Vagina (tissue), 2 donors: ENCODE data around the gene SPRED1.

ENCODE experiments used
- POLR2A ChIP-seq, 2 donors: fragments of 450-650 bp; IDR thresholded peaks; one replicate each; pipeline ENCODE4 v1.6.1; 2017; ENCODE audit warnings: antibody characterized with exemption in 2 of 2, mild to moderate bottlenecking in 2 of 2, moderate library complexity in 2 of 2
- TF ChIP-seq, protein P1 (sequence below), 3 experiments: fragments of 450-650 bp in 2 of 3; fragments of 200-600 bp in 1 of 3; sonication (generic) in 1 of 3; IDR thresholded peaks; one replicate each; pipeline ENCODE4 v1.5.1; 2017 to 2019; ENCODE audit warnings: antibody characterized with exemption in 3 of 3, mild to moderate bottlenecking in 2 of 3, moderate library complexity in 2 of 3

DNA sequence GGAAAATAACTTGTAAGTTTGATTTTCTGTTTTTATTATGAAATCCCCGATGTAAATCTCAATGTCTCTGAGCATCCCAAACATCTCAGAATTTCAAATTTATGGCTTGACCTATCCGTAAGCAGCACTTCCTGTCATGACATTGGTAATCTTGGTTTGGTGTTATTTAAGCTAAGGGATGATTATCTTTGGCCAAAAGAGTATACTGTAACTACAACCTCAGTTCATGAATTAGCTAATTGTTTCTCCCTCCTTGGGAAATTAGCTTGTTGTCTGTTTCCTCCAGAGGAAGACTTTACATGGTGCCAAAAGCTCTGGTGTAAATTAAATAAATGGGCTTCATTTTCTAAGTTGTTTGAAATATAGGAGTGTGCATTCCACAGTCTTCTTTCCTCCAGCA, 28.1 kb upstream of the SPRED1 start:
- no peak for TF ChIP-seq POLR2A (IDR thresholded peaks at IDR 0.05)
- TF ChIP-seq, protein P1, sequence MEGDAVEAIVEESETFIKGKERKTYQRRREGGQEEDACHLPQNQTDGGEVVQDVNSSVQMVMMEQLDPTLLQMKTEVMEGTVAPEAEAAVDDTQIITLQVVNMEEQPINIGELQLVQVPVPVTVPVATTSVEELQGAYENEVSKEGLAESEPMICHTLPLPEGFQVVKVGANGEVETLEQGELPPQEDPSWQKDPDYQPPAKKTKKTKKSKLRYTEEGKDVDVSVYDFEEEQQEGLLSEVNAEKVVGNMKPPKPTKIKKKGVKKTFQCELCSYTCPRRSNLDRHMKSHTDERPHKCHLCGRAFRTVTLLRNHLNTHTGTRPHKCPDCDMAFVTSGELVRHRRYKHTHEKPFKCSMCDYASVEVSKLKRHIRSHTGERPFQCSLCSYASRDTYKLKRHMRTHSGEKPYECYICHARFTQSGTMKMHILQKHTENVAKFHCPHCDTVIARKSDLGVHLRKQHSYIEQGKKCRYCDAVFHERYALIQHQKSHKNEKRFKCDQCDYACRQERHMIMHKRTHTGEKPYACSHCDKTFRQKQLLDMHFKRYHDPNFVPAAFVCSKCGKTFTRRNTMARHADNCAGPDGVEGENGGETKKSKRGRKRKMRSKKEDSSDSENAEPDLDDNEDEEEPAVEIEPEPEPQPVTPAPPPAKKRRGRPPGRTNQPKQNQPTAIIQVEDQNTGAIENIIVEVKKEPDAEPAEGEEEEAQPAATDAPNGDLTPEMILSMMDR (IDR thresholded peaks at IDR 0.05) = no peak
